MM.1S (cell line): ENCODE measurements around the gene SLC16A10.
"Not testable (repeated sequence)": the region's sequence is repeated elsewhere in the genome, so short reads cannot be mapped to it uniquely, and the experiment has no call there.

ENCODE experiments used
- DNase-seq: peaks from one replicate; pipeline ENCODE4 v3.0.0-alpha.2; 2015
- H2AFZ ChIP-seq: fragments of 300-600 bp; sonication (generic); 2 replicates; pipeline ENCODE4 v1.6.0; 2016; ENCODE audit warnings: antibody characterized with exemption, low read length
- H3F3A ChIP-seq: fragments of 300-600 bp; sonication (generic); 2 replicates; pipeline ENCODE4 v1.6.1; 2016; ENCODE audit warnings: mild to moderate bottlenecking, antibody characterized with exemption, low read length, moderate library complexity, mixed read lengths; ENCODE audit not compliant: insufficient read depth
- H3K27ac ChIP-seq: fragments of 300-600 bp; sonication (generic); 2 replicates; pipeline ENCODE4 v1.5.1; 2016; ENCODE audit warnings: mild to moderate bottlenecking, low read length
- H3K27me3 ChIP-seq: fragments of 300-600 bp; sonication (generic); replicated peaks from 2 replicates; pipeline ENCODE4 v1.6.0; 2016; ENCODE audit warnings: low read length; ENCODE audit not compliant: insufficient read depth
- H3K36me3 ChIP-seq: fragments of 300-600 bp; sonication (generic); replicated peaks from 2 replicates; pipeline ENCODE4 v1.6.1; 2016; ENCODE audit warnings: mild to moderate bottlenecking, low read length, mixed read lengths; ENCODE audit not compliant: insufficient read depth
- H3K4me1 ChIP-seq: fragments of 300-600 bp; sonication (generic); 2 replicates; pipeline ENCODE4 v1.6.1; 2016; ENCODE audit warnings: low read length, mixed read lengths
- H3K4me2 ChIP-seq: fragments of 300-600 bp; sonication (generic); 2 replicates; pipeline ENCODE4 v1.6.0; 2016; ENCODE audit warnings: low read depth, low read length
- H3K4me3 ChIP-seq: fragments of 300-600 bp; sonication (generic); 2 replicates; pipeline ENCODE4 v1.5.1; 2016; ENCODE audit warnings: low read length, mixed read lengths
- H3K79me2 ChIP-seq: fragments of 300-600 bp; sonication (generic); 2 replicates; pipeline ENCODE4 v1.6.1; 2016; ENCODE audit warnings: mixed run types, low read length, mixed read lengths
- H3K9ac ChIP-seq: fragments of 300-600 bp; sonication (generic); 2 replicates; pipeline ENCODE4 v1.6.1; 2016; ENCODE audit warnings: low read length, mixed read lengths
- H3K9me2 ChIP-seq: fragments of 300-600 bp; sonication (generic); replicated peaks from 2 replicates; pipeline ENCODE4 v1.6.1; 2016; ENCODE audit warnings: mild to moderate bottlenecking, low read length, mixed read lengths; ENCODE audit not compliant: insufficient read depth
- H3K9me3 ChIP-seq: fragments of 300-600 bp; sonication (generic); replicated peaks from 2 replicates; pipeline ENCODE4 v1.6.1; 2016; ENCODE audit warnings: mild to moderate bottlenecking, low read length, mixed read lengths; ENCODE audit not compliant: insufficient read depth
- H4K20me1 ChIP-seq: fragments of 300-600 bp; sonication (generic); 2 replicates; pipeline ENCODE4 v1.6.1; 2016; ENCODE audit warnings: mild to moderate bottlenecking, low read length, moderate library complexity, mixed read lengths; ENCODE audit not compliant: insufficient read depth
- CTCF ChIP-seq: fragments of 300-600 bp; sonication (generic); IDR thresholded peaks from 2 replicates; pipeline ENCODE4 v1.5.1; 2016; ENCODE audit warnings: antibody characterized with exemption, low read length, mixed read lengths
- EZH2 ChIP-seq: fragments of 300-600 bp; sonication (generic); optimal IDR thresholded peaks from 2 replicates; pipeline ENCODE3; 2017; ENCODE audit warnings: low read depth, mild to moderate bottlenecking, antibody characterized with exemption, low read length, mixed read lengths
- EZH2phosphoT487 ChIP-seq: fragments of 300-600 bp; sonication (generic); IDR thresholded peaks from 2 replicates; pipeline ENCODE4 v1.6.1; 2018; ENCODE audit warnings: antibody characterized with exemption, low read length

SLC16A10 gene

DNA sequence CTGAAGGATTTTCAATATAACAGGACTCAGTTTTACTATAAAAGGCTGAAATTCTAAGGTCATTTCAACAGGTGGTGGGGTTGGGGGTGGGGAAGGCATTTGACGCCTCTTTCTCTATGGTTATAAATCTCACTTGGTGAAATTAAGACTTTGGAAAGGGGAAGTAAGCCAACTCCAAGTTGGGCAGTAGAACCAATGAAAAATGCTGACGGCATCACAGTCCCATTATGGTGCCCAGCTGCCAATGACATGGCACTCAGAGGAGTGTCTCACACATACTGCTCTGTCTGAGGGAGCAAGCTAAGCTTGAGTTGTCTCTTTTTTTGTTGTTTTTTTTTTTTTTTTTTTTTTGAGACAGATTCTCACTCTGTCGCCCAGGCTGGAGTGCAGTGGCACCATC, 4.7 kb downstream of the SLC16A10 start:
- H4K20me1 ChIP-seq: no peaks in the 10 kb centered on the region
- peaks cover 21% of the 10 kb centered on the region for H3K79me2 ChIP-seq
- H3K9me3 ChIP-seq: no peaks in the 10 kb centered on the region
- peaks cover 16% of the 10 kb centered on the region for H3K4me1 ChIP-seq
- TF ChIP-seq EZH2phosphoT487 (no peak), EZH2 (no peak), CTCF (no peak)
- H3K4me2 ChIP-seq: no peak overlapping the region
- no peak overlapping the region for H2AFZ ChIP-seq
- no peaks in the 10 kb centered on the region for H3K36me3 ChIP-seq
- peaks cover 7% of the 10 kb centered on the region for H3F3A ChIP-seq
- H3K4me3 ChIP-seq: no peak overlapping the region
- H3K9ac ChIP-seq: no peak overlapping the region
- no peak for DNase-seq
- H3K27me3 ChIP-seq: no peaks in the 10 kb centered on the region
- no peak overlapping the region for H3K27ac ChIP-seq
- H3K9me2 ChIP-seq: no peaks in the 10 kb centered on the region

DNA sequence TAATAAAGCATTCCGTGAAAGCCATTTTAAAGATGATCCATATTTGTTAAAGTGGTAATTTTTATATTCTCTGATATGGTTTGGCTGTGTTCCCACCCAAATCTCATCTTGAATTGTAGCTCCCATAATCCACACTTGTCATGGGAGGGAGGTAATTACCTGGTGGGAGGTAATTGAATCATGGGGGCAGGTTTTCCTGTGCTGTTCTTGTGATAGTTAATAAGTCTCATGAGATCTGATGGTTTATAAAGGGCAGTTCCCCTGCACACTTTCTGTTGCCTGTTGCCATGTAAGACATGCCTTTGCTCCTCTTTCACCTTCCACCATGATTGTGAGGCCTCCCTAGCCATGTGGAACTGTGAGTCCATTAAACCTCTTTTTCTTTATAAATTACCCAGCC, 8.2 kb downstream of the SLC16A10 start:
- H3K27me3 ChIP-seq, H3K27ac ChIP-seq, H4K20me1 ChIP-seq, H3K4me2 ChIP-seq, H3K9me2 ChIP-seq, H3F3A ChIP-seq, H3K36me3 ChIP-seq, H3K4me3 ChIP-seq, H3K9ac ChIP-seq, H2AFZ ChIP-seq, H3K9me3 ChIP-seq, DNase-seq, H3K4me1 ChIP-seq: not testable (repeated sequence)
- peaks cover 14% of the 10 kb centered on the region; the same call in 1 of the 2 replicates for H3K79me2 ChIP-seq

GRCh38 chr6:111096246-111096645, 8.9 kb downstream of the SLC16A10 start:
- peak; percentile 53 for DNase-seq
- peaks cover 14% of the 10 kb centered on the region; the same call in 1 of the 2 replicates for H3K79me2 ChIP-seq

More at GRCh38 chr6:111096246-111096645, 8.9 kb downstream of the SLC16A10 start:
- no peaks in the 10 kb centered on the region for H3K36me3 ChIP-seq
- TF ChIP-seq CTCF: no peak
- TF ChIP-seq EZH2phosphoT487: no peak
- no peak for TF ChIP-seq EZH2
- no peak overlapping the region for H2AFZ ChIP-seq
- H3K27ac ChIP-seq: peak overlapping the region; percentile 41; the same call in 1 of the 2 replicates
- H3K4me1 ChIP-seq: 0 out of 2 replicates have a peak, but pooled peaks cover 7% of the 10 kb centered on the region
- H3K27me3 ChIP-seq: no peaks in the 10 kb centered on the region
- H3K4me3 ChIP-seq: no peak overlapping the region
- no peak overlapping the region for H3K9ac ChIP-seq
- no peaks in the 10 kb centered on the region for H4K20me1 ChIP-seq
- no peaks in the 10 kb centered on the region for H3K9me2 ChIP-seq
- no peaks in the 10 kb centered on the region for H3K9me3 ChIP-seq
- no peaks in the 10 kb centered on the region for H3F3A ChIP-seq
- H3K4me2 ChIP-seq: peak overlapping the region; percentile 26
